Measurements from ENCODE around the gene CCDC17. TPM values are rescaled to one million over a fixed set of nuclear protein-coding genes. Genes with fewer than 3 reads are reported as not detected.
"Not testable (repeated sequence)": the region's sequence is repeated elsewhere in the genome, so short reads cannot be mapped to it uniquely, and the experiment has no call there.

The CCDC17 gene
- total and polyA plus RNA-seq, 2 experiments from 2014 or later: 3.1 to 7.5 TPM

GRCh38 chr1:45604239-45604638, 19.6 kb downstream of the CCDC17 start:
- Histone ChIP-seq H3K27me3 (no peaks in the 10 kb centered on the region), H3K36me3 (peaks cover 27% of the 10 kb centered on the region), H3K9me3 (ENCODE audit: low read depth) (no peaks in the 10 kb centered on the region), H3K4me1 (ENCODE audit: low read depth) (no peaks in the 10 kb centered on the region), H3K27ac (no peak overlapping the region), H3K4me3 (no peak overlapping the region)
- TF ChIP-seq CTCF (IDR thresholded peaks at IDR 0.05; ENCODE audit: low read depth, low read length): no peak
- no peak for DNase-seq (ENCODE audit: low read depth in 1 of 2, low spot score in 1 of 2)

- not testable (repeated sequence) for H3K4me3 ChIP-seq; H3K27me3 ChIP-seq; H3K9me3 ChIP-seq (ENCODE audit: low read depth); DNase-seq (ENCODE audit: low read depth in 1 of 2, low spot score in 1 of 2); H3K4me1 ChIP-seq (ENCODE audit: low read depth); H3K27ac ChIP-seq
- H3K36me3 ChIP-seq: peaks cover 34% of the 10 kb centered on the region
Measured at GRCh38 chr1:45596765-45597164, 27.1 kb downstream of the CCDC17 start.

DNA sequence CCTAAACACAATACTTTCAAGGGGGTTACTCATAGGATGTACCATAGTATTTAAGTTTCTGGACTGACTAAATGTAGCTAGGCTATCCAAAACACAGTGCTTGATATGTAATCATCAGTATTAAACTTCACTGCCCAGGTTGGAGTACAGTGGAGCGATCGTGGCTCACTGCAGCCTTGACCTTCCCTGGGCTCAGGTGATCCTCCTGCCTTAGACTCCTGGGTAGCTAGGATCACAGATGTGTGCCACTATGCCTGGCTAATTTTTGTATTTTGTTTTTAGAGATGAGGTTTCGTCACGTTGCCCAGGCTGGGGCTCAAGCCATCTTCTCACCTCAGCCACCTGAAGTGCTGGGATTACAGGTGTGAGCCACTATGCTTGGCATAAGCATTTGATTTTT, 29.4 kb downstream of the CCDC17 start:
- Histone ChIP-seq H3K27me3 (no peaks in the 10 kb centered on the region), H3K27ac (no peak overlapping the region), H3K36me3 (peaks cover 41% of the 10 kb centered on the region), H3K9me3 (ENCODE audit: low read depth) (no peaks in the 10 kb centered on the region), H3K4me1 (ENCODE audit: low read depth) (no peaks in the 10 kb centered on the region), H3K4me3 (no peak overlapping the region)
- TF ChIP-seq CTCF (IDR thresholded peaks at IDR 0.05; ENCODE audit: low read depth, low read length): no peak
- DNase-seq (ENCODE audit: low read depth in 1 of 2, low spot score in 1 of 2): no peak

DNA sequence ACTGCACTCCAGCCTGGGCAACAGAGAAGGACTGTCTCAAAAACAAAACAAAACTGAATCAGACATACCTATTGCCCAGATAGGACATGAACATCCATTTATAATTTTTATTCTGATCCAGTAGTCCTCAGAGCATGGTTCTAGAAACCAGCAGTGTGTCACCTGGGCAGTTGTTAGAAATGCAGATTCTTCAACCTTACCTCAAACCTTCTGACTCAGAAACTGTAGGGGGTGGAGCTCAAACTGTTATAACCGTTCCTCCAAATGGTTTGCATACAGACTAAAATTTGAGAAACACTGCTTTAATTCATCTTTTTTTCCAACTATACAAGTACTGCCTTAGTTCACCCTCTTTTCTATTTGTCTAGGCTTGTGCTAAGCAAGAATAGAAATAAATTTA, 34.0 kb downstream of the CCDC17 start:
- Histone ChIP-seq H3K27me3 (no peaks in the 10 kb centered on the region), H3K9me3 (ENCODE audit: low read depth) (no peaks in the 10 kb centered on the region), H3K36me3 (peaks cover 37% of the 10 kb centered on the region), H3K4me1 (ENCODE audit: low read depth) (peaks cover 12% of the 10 kb centered on the region), H3K4me3 (no peak overlapping the region), H3K27ac (no peak overlapping the region)
- no peak for DNase-seq (ENCODE audit: low read depth in 1 of 2, low spot score in 1 of 2)
- TF ChIP-seq CTCF (IDR thresholded peaks at IDR 0.05; ENCODE audit: low read depth, low read length): no peak

GRCh38 chr1:45586769-45587168, 37.1 kb downstream of the CCDC17 start:
- no peak for DNase-seq (ENCODE audit: low read depth in 1 of 2, low spot score in 1 of 2)
- Histone ChIP-seq H3K9me3 (ENCODE audit: low read depth) (no peaks in the 10 kb centered on the region), H3K27me3 (no peaks in the 10 kb centered on the region), H3K4me1 (ENCODE audit: low read depth) (peaks cover 12% of the 10 kb centered on the region), H3K27ac (no peak overlapping the region), H3K36me3 (peaks cover 10% of the 10 kb centered on the region), H3K4me3 (no peak overlapping the region)
- no peak for TF ChIP-seq CTCF (IDR thresholded peaks at IDR 0.05; ENCODE audit: low read depth, low read length)

DNA sequence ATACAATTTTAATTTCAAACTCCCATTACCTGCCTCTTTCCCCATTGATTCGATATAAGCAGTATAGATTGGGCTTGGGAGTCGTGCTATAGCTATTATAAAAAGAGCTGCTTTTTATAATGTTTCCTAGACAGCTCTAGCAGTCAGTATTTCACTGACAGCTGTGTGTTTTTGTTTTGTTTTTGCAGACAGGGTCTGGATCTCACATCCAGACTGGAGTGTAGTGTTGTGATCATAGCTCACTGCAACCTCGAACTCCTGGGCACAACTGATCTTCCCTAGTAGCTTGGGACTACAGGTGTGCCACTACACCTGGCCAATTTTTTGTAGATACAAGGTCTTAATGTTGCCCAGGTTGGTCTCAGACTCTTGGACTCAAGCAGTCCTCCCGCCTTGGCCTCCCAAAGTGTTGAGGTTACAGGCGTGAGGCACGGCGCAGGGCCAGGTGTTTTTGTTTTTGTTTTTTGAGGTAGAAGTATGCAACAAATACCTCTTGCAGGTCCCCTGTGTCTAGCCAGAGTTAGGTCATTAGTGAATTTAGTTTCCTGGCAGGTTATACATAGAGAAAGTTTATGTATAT, 38.3 kb downstream of the CCDC17 start:
- DNase-seq (ENCODE audit: low read depth in 1 of 2, low spot score in 1 of 2): no peak
- peak overlapping the region; percentile 79 for H3K27ac ChIP-seq
- no peaks in the 10 kb centered on the region for H3K27me3 ChIP-seq
- peaks cover 3% of the 10 kb centered on the region for H3K36me3 ChIP-seq
- H3K4me1 ChIP-seq (ENCODE audit: low read depth): peaks cover 12% of the 10 kb centered on the region
- no peaks in the 10 kb centered on the region for H3K9me3 ChIP-seq (ENCODE audit: low read depth)
- no peak for TF ChIP-seq CTCF (IDR thresholded peaks at IDR 0.05; ENCODE audit: low read depth, low read length)
- peak overlapping the region; percentile 94 for H3K4me3 ChIP-seq

All from cardiac muscle cell (in vitro differentiated cells and primary cell).